Astrocyte of the spinal cord (primary cell): ENCODE measurements around the gene CADPS.

ENCODE experiments used
- DNase-seq: peaks from one replicate; pipeline ENCODE4 v3.0.0; 2011; ENCODE audit warnings: low read depth, low spot score
- H3K4me3 ChIP-seq: 2 replicates; pipeline ENCODE4 v1.5.1; 2011; ENCODE audit warnings: low read depth, mild to moderate bottlenecking, low read length, moderate library complexity
- in situ Hi-C: cut with HindIII; loops from 2 replicates; pipeline ENCODE4 v1.10.0; 2017; ENCODE audit warnings: low sequenced_read_pairs
- TF ChIP-seq, protein P1 (sequence below): IDR thresholded peaks from 2 replicates; pipeline ENCODE4 v1.5.1; 2012; ENCODE audit warnings: low read depth, mild to moderate bottlenecking, low read length, inconsistent platforms

The CADPS gene

DNA sequence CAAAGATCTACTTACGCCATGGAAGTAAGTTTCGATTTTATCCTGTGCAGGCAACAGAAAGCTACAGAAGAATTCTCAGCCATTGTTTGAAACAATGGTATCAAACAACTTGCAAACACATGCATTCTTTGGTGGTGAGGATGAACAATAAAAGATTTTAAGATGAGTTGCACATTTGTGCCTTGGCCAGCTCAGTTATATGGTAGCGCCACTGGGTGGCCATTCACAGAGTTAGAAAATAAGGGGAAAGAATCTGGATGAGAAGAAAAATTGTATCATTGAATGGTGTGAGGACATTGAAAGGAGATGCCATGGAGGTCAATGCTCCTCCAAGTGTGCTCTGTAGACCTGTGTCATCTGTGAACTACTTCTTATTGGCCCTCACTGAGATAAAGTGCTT lies 11.6 kb downstream of the CADPS start:
- in situ Hi-C loops = no loop called here
- TF ChIP-seq, protein P1, sequence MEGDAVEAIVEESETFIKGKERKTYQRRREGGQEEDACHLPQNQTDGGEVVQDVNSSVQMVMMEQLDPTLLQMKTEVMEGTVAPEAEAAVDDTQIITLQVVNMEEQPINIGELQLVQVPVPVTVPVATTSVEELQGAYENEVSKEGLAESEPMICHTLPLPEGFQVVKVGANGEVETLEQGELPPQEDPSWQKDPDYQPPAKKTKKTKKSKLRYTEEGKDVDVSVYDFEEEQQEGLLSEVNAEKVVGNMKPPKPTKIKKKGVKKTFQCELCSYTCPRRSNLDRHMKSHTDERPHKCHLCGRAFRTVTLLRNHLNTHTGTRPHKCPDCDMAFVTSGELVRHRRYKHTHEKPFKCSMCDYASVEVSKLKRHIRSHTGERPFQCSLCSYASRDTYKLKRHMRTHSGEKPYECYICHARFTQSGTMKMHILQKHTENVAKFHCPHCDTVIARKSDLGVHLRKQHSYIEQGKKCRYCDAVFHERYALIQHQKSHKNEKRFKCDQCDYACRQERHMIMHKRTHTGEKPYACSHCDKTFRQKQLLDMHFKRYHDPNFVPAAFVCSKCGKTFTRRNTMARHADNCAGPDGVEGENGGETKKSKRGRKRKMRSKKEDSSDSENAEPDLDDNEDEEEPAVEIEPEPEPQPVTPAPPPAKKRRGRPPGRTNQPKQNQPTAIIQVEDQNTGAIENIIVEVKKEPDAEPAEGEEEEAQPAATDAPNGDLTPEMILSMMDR = no peak
- no peak for DNase-seq
- no peak overlapping the region for H3K4me3 ChIP-seq

DNA sequence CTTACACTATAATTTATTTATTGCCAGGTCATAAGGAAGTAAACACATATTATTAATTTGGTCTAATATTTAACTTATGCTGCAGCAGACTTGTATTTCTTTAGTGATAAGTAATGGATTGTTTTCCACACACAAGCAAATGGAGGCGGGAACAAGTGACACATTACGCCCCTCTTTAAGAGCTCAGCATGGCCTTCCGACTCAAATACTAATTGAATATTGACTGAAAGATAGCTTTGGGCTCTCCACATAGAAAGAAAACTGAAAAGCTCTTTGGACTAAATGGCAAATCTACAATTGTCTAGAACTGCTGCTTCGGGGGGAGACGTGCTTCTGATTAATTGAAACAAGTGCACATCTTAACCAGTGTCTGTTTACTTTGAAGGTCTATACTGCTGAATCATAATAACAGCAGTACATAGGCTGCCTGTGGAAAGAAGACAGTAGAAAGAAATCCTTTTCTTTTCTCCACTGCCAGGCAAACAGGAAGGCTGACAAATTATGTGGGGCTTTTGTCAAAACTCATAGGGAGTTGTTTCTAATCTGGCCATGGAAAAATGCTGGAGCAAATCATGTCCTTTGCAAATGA lies 15.9 kb downstream of the CADPS start:
- in situ Hi-C loops = no loop called here
- DNase-seq = no peak
- TF ChIP-seq, protein P1 = no peak
- no peak overlapping the region for H3K4me3 ChIP-seq

DNA sequence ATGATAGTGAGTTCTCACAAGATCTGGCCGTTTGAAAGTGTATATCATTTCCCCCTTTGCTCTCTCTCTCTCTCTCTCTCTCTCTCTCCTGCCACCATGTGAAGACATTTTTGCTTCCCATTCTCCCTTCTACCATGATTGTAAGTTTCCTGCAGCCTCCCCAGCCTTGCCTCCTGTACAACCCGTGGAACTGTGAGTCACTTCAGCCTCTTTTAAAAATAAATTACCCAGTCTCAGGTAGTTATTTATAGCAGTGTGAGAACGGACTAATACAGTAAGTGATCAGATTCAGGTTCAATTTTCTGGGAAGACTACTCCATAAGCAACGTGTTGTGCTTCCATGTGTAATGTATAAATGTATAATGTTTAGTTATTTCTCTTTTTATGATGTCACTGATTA lies 29.2 kb downstream of the CADPS start:
- in situ Hi-C loops = no loop called here
- no peak overlapping the region for H3K4me3 ChIP-seq
- DNase-seq = no peak
- TF ChIP-seq, protein P1 = no peak

DNA sequence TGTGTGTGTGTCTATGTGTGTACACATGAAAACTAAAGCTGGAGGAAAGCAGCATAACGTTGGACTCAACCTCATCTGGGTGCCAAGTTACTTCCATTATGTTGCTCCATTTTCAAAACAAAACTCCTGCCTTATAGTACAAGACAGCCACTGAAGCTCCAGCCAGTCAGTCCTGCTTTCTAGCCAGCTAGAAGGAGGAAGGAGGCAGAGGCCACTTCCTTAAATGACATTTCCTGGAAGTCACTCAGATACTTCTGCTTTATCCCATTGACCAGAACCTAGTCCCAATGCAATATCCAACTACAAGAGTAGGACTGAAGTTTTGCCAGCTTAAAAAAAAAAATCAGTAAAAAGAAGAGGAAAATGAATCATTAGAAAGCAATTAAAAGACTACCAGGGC lies 31.7 kb downstream of the CADPS start:
- TF ChIP-seq, protein P1 = no peak
- in situ Hi-C loops = no loop called here
- no peak for DNase-seq
- H3K4me3 ChIP-seq = no peak overlapping the region

DNA sequence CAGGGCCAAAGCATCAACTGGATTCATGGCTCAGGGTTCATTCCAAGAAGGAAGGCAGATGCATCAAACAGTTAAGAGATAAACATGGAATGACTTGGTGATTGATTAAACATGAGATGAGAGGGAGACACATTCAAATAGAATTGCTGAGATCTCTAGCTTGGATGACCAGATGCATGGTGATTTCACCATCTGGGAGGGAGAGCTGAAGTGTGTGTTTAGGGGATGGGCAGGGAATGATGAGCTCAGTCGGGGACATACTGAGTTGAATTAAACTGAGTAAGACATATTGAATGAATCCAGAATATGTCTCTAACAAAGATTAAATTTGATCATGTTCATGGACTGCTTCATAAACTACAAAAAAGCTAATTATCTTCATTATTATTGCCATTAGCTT lies 35.5 kb downstream of the CADPS start:
- no peak for DNase-seq
- in situ Hi-C loops = no loop called here
- H3K4me3 ChIP-seq = no peak overlapping the region
- TF ChIP-seq, protein P1 = no peak

DNA sequence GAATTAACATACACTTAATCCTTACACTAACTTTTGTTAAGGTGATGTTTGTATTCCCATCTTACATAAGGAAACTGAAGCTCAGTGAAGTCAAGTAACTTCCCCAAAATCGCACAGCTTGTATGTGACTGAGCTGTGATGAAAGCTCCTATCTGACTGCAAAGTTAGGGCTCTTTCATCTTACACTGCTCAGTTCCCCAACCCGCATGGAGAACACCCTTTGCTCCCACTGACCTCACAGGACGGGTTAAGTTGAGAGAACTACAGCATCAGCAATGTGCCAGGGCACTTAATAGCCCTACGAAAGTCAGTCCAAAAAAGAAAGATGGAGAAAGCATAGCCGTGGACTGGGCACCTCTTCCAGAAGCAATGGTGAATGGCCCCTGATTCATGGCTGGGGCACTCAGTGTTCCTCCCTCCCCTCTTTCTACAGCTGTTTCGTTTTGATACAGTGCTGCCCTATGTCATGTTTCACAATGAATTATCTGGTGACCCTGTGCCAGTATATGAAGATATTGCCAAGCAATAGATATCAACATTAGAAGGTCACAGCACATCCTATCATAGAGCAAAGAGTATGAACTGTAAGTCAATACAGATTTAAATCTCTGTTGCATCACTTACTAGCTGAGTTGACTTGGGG lies 38.0 kb downstream of the CADPS start:
- in situ Hi-C loops = no loop called here
- TF ChIP-seq, protein P1 = no peak
- no peak for DNase-seq
- no peak overlapping the region for H3K4me3 ChIP-seq
